HG03342 (cell line): ENCODE measurements around the gene FLT1.

Source experiments
- ATAC-seq: cut with Tn5 transposase; IDR thresholded peaks from one replicate; pipeline ENCODE4 v1.9.1; 2021; ENCODE audit warnings: mild to moderate bottlenecking, moderate library complexity; ENCODE audit not compliant: unreplicated experiment

FLT1 gene

DNA sequence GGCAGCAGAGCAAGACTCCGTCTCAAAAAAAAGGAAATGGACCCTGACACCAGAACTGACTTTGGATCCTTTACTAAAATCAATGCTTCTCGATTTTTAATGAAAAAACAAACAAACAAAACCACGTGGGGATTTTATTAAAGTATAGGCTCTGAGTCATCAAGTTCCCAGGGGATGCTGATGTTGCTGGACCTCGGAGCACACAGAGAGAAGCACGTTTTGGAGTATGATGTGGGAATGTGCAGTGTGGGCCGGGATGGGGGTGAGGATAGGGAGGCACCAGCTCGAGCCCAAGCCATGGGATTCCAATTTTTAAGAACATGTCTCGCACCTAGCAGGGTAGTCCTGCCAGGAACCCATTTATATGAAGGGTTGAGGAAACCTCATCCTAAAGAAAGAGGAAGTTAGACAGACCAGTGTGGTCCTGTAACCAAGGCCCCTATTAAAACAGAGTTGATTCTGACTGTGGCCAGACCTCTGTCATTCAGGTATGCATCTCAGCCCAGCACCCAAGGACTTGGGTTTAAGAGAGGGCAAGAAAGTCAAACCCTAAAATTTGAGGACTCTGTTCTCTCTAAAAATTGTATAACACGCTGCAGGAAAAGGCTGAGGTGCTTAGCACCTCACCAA lies 6.4 kb downstream of the FLT1 start:
- ATAC-seq: no peak

DNA sequence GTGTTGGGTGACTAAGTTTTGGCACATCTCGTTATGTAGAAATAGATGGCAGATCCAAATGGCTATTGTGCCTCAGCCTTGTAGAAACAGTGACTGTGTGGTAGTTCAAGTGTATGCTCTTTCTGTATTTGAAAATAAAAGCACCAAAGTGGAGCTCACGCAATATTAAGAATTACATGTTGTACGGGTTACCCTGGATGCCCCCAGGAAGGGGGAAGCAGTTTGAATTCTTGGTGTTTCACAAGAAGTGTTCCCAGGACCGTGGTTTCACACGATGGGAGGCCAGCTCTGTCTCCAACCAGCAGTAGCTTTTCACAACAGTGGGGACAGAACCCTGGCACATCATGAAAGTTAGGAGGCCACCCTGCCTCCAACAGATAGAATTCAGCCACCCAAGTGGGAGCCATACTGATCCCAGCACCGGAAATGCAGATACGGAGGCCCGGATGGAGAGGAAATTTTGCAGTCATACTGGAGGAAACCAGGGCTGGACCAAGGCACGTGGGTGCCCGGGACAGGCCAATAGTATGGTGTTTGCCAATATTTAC lies 8.9 kb downstream of the FLT1 start:
- no peak for ATAC-seq

DNA sequence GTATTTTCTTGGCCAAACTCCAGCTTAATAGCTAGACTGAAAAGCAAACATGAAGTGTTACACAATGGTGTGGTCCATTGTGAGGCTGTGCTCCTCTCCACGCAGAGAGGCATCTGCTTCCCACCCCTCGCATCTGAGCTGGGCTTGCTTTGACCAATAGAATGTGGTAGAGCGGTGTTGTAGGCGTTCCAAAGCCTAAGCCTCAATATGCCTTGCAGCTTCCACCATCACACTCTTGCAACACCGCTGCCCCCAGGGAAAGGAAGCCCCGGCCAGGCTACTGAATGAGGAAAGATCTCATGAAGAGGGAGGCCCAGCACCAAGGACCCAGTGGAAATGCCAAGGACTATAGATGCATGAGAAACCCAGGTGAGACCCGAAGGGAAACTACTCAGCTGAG lies 9.4 kb downstream of the FLT1 start:
- ATAC-seq: no peak

DNA sequence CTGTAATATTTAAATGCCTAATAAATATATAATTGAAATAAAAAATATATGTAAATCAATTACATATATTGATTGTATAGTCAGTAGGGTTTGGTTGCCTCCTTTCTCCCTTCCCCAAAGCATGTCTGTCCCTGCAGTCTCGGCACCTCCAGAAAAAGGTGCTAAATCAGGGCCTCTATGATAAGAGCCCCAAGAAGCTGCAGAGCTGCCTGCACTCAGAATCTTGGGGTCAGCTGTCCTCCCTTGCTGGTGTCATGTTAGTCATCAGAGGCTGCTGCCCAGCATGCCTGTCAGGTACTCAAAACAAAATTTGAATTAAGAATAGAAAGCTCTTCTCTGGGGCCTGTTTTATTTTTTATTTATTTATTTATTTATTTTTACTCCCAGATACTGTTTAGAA lies 9.8 kb downstream of the FLT1 start:
- no peak for ATAC-seq

DNA sequence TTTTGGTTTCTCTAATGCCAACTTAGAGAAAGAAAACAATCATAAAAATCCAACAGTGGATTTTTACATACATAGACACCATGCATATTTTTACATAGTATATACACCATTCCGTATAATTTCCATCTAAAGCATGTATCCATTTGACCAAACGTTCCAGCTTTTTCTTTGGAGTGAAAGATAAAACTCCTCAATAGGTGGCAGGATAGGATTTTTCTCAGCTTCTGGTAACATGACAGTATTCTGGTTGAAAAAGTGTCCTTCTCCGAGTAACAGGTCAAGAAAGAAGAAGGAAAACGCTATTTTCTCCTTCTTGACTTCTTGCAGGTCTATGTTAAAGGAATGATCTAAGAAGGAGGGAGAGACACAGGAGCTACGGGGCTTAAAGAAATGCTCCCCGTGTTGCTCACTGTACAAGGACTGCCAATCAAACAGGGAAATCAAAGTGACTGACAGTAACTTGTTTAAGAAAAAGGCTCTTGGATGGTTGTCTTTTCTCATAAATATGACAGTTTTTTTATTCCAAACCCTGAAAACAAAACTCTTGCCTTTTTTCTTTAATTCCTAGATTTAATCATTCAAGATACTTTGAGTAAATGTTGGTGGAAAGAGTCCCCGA lies 11.5 kb downstream of the FLT1 start:
- no peak for ATAC-seq

DNA sequence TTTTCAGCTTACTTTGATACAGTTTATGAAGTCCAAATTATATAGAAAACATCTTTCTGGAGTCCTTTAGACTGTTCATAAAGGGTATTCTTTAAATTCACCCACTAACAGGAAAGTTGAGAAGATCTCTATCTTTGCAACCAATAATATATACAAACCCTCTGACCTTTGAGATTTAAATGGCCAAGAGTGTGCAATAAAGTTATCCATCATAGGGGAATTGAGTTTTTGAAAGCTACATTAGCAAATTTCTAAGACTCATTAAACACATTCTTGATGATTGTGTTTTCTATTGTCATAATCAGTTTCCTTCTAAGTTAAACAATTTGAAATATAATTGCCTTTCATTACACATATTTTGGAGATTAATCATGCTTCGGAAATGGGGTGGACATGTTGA lies 15.9 kb downstream of the FLT1 start:
- ATAC-seq: no peak

DNA sequence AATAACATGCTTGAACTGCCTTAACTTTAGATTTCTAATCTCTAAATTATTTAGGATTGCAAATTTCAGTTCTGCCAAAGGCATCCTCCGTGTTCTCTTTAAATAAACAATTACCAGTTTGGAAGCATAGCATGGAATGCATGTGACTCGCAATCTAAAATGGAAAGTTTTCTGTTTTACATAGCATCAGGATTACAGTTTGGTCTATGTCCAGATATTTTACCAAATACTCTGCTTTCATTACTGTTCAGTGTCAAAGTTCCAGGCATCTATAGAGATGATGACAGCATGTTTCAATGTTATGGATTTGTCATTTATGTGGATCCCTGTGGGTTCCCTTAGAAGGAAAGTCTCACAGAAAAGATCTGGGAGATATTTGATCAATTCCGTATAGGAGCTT lies 16.8 kb downstream of the FLT1 start:
- no peak for ATAC-seq

DNA sequence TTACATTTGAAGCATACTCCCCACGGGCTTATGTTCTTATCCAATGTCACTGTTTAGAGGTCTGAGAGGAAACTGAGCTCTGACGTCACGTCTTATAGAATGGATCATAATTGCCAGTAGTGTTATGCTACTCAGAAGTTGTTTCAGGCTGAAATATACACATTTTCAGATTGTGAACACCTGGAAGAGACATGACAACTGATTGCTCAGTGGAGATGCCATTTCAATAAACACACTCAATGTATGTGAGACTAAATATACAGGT lies 17.3 kb downstream of the FLT1 start:
- ATAC-seq: no peak

DNA sequence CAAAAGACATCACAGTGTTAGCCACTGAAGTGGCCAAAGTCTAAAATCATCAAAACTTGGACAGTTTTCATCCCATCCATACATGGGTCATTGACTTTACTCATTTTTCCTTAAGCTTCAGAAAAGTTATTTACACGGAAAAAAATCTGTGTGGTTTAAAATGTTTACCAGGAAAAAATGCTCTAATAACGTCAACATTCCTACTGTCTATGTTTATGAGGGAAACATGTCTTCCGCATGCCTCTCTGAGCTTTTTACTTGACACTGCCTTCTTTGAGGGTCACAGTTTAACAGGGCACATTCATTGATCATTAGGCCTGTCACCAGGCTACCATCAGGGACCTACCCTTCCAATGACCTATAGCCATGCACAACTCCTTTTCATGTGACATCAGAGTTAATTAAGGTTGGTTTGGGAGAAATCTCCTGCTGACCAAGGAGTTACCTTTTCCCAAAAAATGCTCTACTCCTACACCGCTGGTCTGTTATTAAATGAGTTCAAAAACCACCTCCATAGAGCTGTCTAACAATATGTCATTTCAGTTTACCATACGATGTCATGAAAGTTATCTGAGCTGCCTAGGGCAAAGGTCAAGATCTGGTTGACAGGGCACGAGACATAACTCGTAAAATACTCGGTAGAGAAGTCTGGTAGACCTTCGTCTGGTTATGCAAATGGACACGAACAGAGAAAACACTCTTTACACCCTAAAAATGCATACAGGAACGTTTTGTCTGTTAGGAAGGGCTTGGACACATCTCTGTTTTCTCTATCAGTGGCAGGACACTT lies 17.8 kb downstream of the FLT1 start:
- no peak for ATAC-seq

DNA sequence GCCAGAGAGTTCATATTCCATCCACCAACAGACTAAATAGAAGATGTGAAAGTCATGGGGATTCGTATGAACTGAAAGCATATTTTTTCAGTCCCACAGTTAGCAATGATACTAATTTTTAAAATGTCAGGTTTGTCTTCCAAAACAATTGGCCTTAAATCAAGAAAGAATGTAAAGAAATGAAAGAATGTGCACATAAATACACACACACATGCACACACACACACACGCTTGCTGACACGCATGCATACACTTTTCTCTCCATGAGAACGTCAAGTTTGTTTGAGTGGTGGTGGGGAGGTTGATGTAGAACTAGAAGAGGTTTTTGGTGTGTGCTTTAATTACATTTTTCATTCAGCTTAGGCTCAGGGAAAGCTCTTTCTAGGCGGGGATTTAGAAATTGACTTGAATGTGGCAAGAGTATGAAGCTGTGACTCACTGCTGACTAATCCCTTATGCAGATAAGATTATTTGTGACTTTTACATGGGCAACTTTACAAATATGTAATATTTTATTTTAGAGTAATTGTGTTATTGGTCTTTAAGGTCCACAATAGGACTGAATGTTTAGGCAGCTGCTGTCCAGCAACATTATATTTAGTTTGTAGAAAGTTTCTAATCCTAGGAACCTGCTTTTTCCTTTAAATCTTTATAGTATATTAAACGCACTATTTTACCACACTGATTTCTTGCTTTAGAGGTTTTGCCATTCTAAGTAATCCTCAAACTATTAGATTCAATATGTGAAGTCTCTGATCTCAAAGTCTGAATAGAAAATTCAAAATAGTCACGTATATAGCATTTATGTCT lies 18.8 kb downstream of the FLT1 start:
- no peak for ATAC-seq

DNA sequence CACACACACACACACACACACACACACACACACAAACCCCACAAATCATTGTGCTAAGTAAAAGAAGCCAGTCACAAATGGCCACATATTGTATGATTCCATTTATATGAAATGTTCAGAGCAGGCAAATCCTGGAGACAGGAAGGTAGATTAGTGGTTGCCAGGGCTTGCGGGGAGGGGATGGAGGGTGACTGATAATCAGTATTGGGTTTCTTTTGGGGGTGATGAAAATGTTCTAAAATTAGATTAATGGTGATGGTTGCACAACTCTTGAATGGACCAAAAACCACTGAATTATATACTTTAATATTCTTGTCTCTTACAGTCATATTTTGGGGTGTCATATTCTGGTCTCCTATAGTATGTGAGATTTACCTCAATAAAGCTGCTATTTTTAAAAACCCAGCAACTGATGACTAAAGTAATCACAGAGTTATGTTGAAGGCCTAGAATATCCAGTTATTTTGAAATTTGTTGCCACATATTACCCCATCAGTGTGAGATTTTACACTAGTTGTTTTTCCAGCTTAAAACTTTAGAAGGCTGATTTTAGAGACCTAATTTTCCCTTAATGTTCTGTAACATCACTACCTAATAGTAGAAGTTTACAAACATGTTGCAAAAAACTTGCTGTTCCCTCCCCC lies 20.3 kb downstream of the FLT1 start:
- no peak for ATAC-seq

DNA sequence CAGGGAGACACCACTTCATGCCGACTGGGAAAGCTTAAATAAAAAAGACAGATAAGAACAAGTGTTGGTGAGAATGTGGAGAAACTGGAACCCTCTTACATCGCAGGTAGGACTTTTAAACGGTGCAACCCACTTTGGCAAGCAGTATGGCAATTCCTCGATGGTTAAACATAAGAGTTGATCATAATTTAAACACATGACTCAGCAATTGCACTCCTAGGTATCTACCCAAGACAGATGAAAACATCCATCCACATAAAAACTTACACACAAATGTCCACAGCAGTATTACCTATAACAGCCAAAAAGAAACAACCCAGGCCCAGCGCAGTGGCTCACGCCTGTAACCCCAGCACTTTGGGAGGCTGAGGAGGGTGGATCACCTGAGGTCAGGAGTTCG lies 21.9 kb downstream of the FLT1 start:
- ATAC-seq: no peak

DNA sequence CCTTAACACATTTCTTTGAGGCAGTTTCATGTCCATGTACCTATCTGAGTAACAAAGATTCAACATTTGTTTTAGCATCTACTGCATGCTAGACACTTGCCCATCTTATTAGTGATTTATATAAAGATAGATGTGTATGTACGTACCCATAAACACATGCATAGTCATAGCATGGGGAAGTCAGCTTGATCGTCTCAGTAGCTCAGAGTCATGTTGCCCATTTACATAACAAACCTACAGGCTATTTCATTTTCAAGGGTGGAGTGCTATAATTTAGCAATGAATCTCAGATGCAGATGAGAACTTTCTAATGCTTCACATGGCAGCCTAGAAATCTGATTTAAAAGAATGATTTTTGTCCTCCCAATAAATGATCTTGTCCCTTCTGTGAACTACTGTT lies 23.5 kb downstream of the FLT1 start:
- ATAC-seq: no peak

DNA sequence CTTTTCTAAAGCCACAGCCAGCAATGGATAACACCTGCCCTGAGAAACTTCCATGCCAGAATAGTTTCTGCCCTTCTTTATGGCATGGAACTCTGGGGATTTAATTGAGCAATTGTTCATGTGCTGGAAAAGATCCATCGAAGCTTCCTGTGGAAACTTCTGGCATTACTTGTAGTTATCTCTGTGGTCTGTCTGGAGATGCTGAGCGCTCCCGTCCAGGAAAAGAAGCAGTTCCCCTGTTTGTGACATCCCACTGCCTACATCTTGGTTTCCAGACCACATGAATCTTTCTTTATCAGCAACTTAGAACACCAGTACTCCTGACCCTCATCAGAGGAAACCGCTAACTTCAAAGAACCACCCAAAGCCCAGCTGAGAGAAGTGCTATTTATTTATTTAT lies 24.6 kb downstream of the FLT1 start:
- no peak for ATAC-seq

DNA sequence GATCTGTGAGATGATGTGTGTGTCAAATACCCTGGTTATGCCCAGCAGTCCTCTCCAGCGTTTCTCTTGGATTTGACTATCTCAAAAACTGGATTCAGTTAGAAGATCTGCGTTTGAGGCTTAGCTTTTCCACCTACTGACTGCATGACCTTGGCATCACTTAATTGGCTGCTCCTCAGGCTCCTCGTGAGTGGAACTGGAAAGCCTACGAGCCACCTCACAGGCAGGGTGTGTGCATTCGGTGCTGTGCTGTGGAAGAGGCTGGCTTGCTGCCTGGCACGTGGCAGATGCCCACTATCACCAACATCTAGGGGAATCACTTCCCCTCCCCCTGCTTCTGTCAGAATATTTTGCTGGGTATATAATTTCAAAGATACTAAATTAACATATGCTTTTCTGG lies 25.6 kb downstream of the FLT1 start:
- no peak for ATAC-seq

DNA sequence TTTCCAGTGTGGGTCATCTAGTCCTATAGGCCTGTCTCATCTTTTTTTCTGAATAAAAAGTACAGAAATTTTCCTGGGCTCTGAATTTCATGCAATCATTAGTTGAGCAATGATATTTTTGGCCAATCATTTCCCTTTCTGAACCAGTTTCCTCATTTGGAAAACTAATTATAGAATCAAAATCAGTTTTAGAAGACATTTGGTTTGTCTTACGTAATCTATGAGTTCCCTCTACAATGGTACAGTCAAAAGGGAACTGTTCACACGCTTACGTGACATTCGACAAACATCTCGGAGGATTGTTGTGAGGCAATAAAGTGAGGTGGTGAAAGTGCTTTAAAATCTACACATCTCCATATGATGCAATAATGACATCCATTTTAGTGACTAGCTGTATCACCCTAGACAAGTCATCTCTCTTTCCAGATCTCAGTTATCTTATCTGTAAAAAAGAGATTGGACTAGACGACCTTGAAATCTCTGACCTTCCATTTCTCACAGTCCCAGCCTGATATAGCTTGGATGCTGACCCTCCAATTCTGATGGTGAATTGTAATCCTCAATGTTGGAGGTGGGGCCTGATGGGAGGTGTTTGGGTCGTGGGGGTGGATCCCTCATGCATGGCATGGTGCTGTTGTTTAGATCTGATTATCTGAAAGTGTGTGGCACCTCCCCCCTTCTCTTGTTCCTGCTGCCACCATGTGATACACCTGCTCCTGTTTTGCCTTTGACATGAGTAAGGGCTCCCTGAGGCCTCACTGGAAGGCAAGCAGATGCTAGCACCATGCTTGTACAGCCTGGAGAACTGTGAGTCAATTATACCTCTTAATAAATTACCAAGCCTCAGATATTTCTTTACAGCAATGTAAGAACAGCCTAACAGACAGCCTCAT lies 26.7 kb downstream of the FLT1 start:
- no peak for ATAC-seq

DNA sequence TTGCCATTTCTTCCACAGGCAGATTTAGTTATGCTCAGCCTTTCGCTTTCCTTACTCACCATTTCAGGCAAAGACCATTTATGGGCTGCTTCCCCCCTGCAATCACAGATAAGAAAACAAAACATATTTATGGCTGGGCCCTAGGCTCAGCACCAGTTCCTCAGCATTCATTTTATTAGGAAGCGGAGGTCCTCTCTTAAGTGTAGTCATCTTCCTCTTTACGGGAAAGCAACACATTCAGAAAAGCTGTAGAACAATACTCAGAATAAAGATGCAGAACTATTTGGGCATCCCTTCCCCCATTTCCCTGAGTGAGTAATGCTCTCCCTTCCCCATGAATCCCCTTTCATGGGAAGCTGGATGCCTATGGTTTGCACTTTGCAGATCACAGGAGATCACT lies 27.9 kb downstream of the FLT1 start:
- no peak for ATAC-seq

DNA sequence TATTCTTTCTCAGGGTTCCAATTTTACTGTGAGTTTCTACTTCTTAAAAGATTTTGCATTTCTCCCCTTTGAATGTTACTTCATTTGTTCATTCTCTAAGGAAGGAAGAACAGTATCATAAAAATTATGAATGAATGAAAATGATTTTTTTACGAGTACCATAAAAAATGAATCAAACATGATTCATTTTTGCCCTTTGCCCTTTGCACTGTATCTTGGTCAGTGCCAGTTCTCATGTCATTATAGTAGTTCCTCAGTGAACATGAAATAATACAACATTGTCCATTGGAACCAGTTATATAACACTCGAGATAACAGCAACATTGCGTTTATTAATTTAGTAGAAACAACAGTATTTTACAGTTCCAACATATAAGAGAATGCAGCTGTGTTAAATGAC lies 28.8 kb downstream of the FLT1 start:
- ATAC-seq: no peak

DNA sequence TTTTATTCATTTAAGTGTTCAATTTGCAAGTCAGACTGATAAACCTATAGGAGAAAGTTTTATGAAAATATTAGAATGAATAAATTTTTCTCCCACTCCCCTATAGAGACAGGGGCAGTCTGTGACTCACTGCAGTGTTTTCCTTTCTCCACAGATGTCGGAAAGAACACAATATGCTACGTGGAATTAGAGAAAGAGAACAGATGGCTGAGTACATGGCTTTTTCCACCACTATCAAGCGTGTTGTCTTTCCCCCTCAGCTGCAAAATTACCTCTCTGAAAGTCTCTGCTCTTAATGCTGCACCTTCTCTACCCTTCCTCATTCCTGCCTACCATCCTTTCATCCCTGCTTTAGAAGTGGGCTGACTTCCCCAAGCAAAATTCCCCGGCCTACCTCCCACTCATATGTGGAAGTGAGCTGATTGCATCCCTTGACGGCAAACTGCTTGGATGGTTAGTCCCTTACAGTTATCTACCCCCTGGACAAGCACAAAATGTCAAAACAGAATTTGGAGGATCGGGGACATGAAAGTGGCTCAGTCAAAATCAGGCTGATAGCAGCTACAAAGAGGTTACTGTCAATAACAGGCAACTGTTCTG lies 30.0 kb downstream of the FLT1 start:
- ATAC-seq: no peak

DNA sequence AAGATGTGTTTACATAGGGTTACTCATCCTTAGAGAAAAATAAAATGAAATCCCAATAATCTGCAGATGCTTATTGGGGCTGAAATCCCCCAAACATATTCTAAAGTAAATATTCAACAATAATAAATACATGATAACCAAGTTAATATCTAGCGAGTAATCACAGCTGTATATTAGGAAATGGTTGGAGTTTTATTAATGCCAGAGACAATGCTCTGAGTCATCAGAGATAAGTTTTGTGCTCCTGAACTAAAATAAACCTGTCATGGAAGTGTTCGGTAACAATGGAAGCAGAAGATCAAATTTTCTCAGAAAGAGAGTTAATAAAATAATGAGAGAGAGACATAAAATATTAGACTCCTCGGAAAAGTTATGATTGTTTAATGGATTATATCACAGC lies 31.4 kb downstream of the FLT1 start:
- no peak for ATAC-seq
